SU-DHL-6 (cell line): ENCODE data around the gene ICE1.

Experiments used
- H2AFZ ChIP-seq: fragments of 200-600 bp; sonication (generic); 2 replicates; pipeline ENCODE4 v1.6.1; 2014; ENCODE audit warnings: low read depth, mild to moderate bottlenecking, moderate library complexity, mixed read lengths, antibody characterized with exemption, low read length; ENCODE audit not compliant: severe bottlenecking
- H3F3A ChIP-seq: fragments of 200-600 bp; shearing (Covaris generic); 2 replicates; pipeline ENCODE4 v1.6.0; 2016; ENCODE audit warnings: antibody characterized with exemption, mild to moderate bottlenecking; ENCODE audit not compliant: insufficient read depth
- H3K27ac ChIP-seq: fragments of 200-600 bp; sonication (generic); 2 replicates; pipeline ENCODE4 v1.5.1; 2016; ENCODE audit warnings: low read depth, mild to moderate bottlenecking, low read length, moderate library complexity, mixed read lengths
- H3K27me3 ChIP-seq: fragments of 200-600 bp; sonication (generic), shearing (Covaris generic); 2 replicates; pipeline ENCODE4 v1.6.0; 2014; ENCODE audit warnings: mild to moderate bottlenecking, low read length
- H3K36me3 ChIP-seq: fragments of 200-600 bp; sonication (generic); 2 replicates; pipeline ENCODE4 v1.6.1; 2014; ENCODE audit warnings: mild to moderate bottlenecking, low read length, mixed read lengths
- H3K4me2 ChIP-seq: fragments of 300-600, 200-600 bp; shearing (Covaris generic), sonication (generic); 2 replicates; pipeline ENCODE4 v1.6.0; 2014; ENCODE audit warnings: low read length, low read depth, mild to moderate bottlenecking; ENCODE audit not compliant: poor library complexity, severe bottlenecking
- H3K4me3 ChIP-seq: fragments of 200-600 bp; sonication (generic); 2 replicates; pipeline ENCODE4 v1.5.1; 2014; ENCODE audit warnings: antibody characterized with exemption, low read length, mild to moderate bottlenecking, mixed read lengths; ENCODE audit not compliant: insufficient read depth, poor library complexity, severe bottlenecking
- H3K79me2 ChIP-seq: fragments of 200-600 bp; sonication (generic); 2 replicates; pipeline ENCODE4 v1.6.1; 2014; ENCODE audit warnings: mild to moderate bottlenecking, low read length, moderate library complexity; ENCODE audit not compliant: insufficient read depth
- H3K9ac ChIP-seq: fragments of 200-600 bp; sonication (generic); 2 replicates; pipeline ENCODE4 v1.7.0; 2014; ENCODE audit warnings: mild to moderate bottlenecking, low read length
- H3K9me2 ChIP-seq: fragments of 200-600 bp; sonication (generic); replicated peaks from 2 replicates; pipeline ENCODE4 v1.6.1; 2014; ENCODE audit warnings: low read length; ENCODE audit not compliant: insufficient read depth
- H3K9me3 ChIP-seq: fragments of 200-600 bp; sonication (generic); 2 replicates; pipeline ENCODE4 v1.6.1; 2014; ENCODE audit warnings: low read length, mixed read lengths; ENCODE audit not compliant: insufficient read depth
- H4K20me1 ChIP-seq: fragments of 200-600 bp; sonication (generic); 2 replicates; pipeline ENCODE4 v1.6.1; 2014; ENCODE audit warnings: low read depth, mild to moderate bottlenecking, antibody characterized with exemption, low read length, moderate library complexity, mixed read lengths
- CTCF ChIP-seq: fragments of 200-600 bp; sonication (generic); IDR thresholded peaks from one replicate; pipeline ENCODE4 v1.5.1; 2017; ENCODE audit warnings: antibody characterized with exemption, mild to moderate bottlenecking, low read length, moderate library complexity; ENCODE audit not compliant: insufficient read depth, poor library complexity, severe bottlenecking
- EZH2phosphoT487 ChIP-seq: fragments of 200-600 bp; sonication (generic), shearing (Covaris generic); conservative IDR thresholded peaks from 2 replicates; pipeline ENCODE4 v1.6.1; 2018; ENCODE audit warnings: mild to moderate bottlenecking, antibody characterized with exemption, low read length, moderate library complexity, mixed read lengths

Gene ICE1

GRCh38 chr5:5532306-5533076 is 110.0 kb downstream of the ICE1 start:
- Histone ChIP-seq H2AFZ (no peak overlapping the region), H3K4me3 (no peak overlapping the region), H3K9me3 (no peaks in the 10 kb centered on the region), H4K20me1 (no peaks in the 10 kb centered on the region), H3F3A (no peaks in the 10 kb centered on the region), H3K27me3 (no peaks in the 10 kb centered on the region), H3K79me2 (no peaks in the 10 kb centered on the region), H3K27ac (no peak overlapping the region), H3K4me2 (no peak overlapping the region), H3K9me2 (no peaks in the 10 kb centered on the region), H3K9ac (no peak overlapping the region), H3K36me3 (no peaks in the 10 kb centered on the region)
- TF ChIP-seq EZH2phosphoT487, result no peak
- TF ChIP-seq CTCF, result no peak

GRCh38 chr5:5533927-5534326 is 111.5 kb downstream of the ICE1 start:
- no peaks in the 10 kb centered on the region for H3K36me3 ChIP-seq
- H3K9me2 ChIP-seq, result no peaks in the 10 kb centered on the region
- H3K9me3 ChIP-seq, result no peaks in the 10 kb centered on the region
- no peak overlapping the region for H3K9ac ChIP-seq
- H3K27ac ChIP-seq, result no peak overlapping the region
- no peaks in the 10 kb centered on the region for H3K79me2 ChIP-seq
- no peaks in the 10 kb centered on the region for H3K27me3 ChIP-seq
- no peak overlapping the region for H3K4me3 ChIP-seq
- no peak for TF ChIP-seq EZH2phosphoT487
- TF ChIP-seq CTCF, result no peak
- H3K4me2 ChIP-seq, result no peak overlapping the region
- H4K20me1 ChIP-seq, result no peaks in the 10 kb centered on the region
- H2AFZ ChIP-seq, result no peak overlapping the region
- no peaks in the 10 kb centered on the region for H3F3A ChIP-seq

- Histone ChIP-seq H3K27me3 (no peaks in the 10 kb centered on the region), H2AFZ (no peak overlapping the region), H3K79me2 (no peaks in the 10 kb centered on the region), H3K9me3 (no peaks in the 10 kb centered on the region), H3F3A (no peaks in the 10 kb centered on the region), H3K27ac (no peak overlapping the region), H3K9me2 (no peaks in the 10 kb centered on the region), H4K20me1 (no peaks in the 10 kb centered on the region), H3K9ac (no peak overlapping the region), H3K4me3 (no peak overlapping the region), H3K36me3 (no peaks in the 10 kb centered on the region), H3K4me2 (no peak overlapping the region)
- TF ChIP-seq CTCF (no peak), EZH2phosphoT487 (no peak)
Observed at GRCh38 chr5:5534333-5534732, 111.9 kb downstream of the ICE1 start.
